Measurements from ENCODE around the gene DNM3. TPM values are rescaled to one million over a fixed set of nuclear protein-coding genes. Genes with fewer than 3 reads are reported as not detected.

DNM3 gene
- total and polyA plus RNA-seq, 2 experiments from 2014 or later, result 5.2 to 12.2 TPM

GRCh38 chr1:172453607-172454006 lies 612.3 kb downstream of the DNM3 start (continued):
- TF ChIP-seq ETS1 (IDR thresholded peaks at IDR 0.05) (no peak), NANOG (IDR thresholded peaks at IDR 0.05; ENCODE audit: borderline replicate concordance) (no peak)

- no peaks in the 10 kb centered on the region for H3K79me2 ChIP-seq (replicated peaks; ENCODE audit: insufficient read depth)
- no peak overlapping the region for H3K4me3 ChIP-seq
- ATAC-seq, result no peak
- Mint-ChIP-seq H3K27ac (no peak overlapping the region), H3K27me3 (ENCODE audit: insufficient read depth, low read depth, poor library complexity) (peaks cover 2% of the 10 kb centered on the region), H3K4me3 (no peak overlapping the region), H3K36me3 (ENCODE audit: low read depth) (no peaks in the 10 kb centered on the region), H3K4me1 (no peaks in the 10 kb centered on the region; the same call in 2 of the 3 replicates), H3K9me3 (no peaks in the 10 kb centered on the region)
- no peak overlapping the region for H3K27ac ChIP-seq (ENCODE audit: low read depth)
- H3K36me3 ChIP-seq (ENCODE audit: insufficient read depth), result no peaks in the 10 kb centered on the region
- H3K27me3 ChIP-seq (ENCODE audit: insufficient read depth), result no peaks in the 10 kb centered on the region
- H2AFZ ChIP-seq, result no peak overlapping the region
- TF ChIP-seq ETS1 (IDR thresholded peaks at IDR 0.05) (no peak), ZNF331 (CRISPR knock-in tag; IDR thresholded peaks at IDR 0.05; ENCODE audit: low read depth) (no peak), ZNF462 (CRISPR knock-in tag; IDR thresholded peaks at IDR 0.05) (no peak), NANOG (IDR thresholded peaks at IDR 0.05; ENCODE audit: borderline replicate concordance) (no peak), CREB1 (CRISPR knock-in tag; IDR thresholded peaks at IDR 0.05; ENCODE audit: low read depth) (no peak), REST (IDR thresholded peaks at IDR 0.05; ENCODE audit: unreplicated experiment) (no peak)
- H3F3A ChIP-seq (replicated peaks; ENCODE audit: low read depth), result no peaks in the 10 kb centered on the region
- no peak overlapping the region for H3K4me2 ChIP-seq
- no peaks in the 10 kb centered on the region for H4K20me1 ChIP-seq (replicated peaks; ENCODE audit: insufficient read depth)
- peaks cover 11% of the 10 kb centered on the region; the same call in 1 of the 2 replicates for H3K9me2 ChIP-seq (ENCODE audit: insufficient read depth)
- no peaks in the 10 kb centered on the region for H3K4me1 ChIP-seq (ENCODE audit: insufficient read depth)
- DNase-seq (ENCODE audit: low spot score), result no peak
These were observed 614.2 kb downstream of the DNM3 start for GRCh38 chr1:172455451-172455850.
